ENCODE data around the gene RPL34.

DNA sequence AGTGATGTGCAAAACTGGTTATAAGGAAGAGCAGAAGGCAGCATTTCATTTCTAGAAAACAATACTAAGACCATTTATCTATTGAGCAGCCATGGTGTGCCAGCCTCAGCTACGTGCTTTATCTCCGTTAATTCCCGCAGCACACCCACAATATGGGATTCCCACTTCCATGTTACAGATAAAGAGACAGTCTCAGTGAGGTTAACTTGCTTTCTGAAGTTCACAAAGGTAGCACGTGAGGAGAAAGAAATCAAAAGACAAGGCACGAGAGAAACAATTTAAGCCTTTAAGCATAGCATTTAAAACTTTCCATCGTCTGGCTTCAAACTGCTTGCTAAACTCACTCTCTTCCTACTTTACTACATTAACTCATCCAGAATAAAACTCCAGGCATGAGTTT lies 8.0 kb upstream of the RPL34 start:
- no peak for TF ChIP-seq ZNF274 (IDR thresholded peaks at IDR 0.05; ENCODE audit: borderline replicate concordance, extremely low read depth, low read length)
- TF ChIP-seq, protein P1, sequence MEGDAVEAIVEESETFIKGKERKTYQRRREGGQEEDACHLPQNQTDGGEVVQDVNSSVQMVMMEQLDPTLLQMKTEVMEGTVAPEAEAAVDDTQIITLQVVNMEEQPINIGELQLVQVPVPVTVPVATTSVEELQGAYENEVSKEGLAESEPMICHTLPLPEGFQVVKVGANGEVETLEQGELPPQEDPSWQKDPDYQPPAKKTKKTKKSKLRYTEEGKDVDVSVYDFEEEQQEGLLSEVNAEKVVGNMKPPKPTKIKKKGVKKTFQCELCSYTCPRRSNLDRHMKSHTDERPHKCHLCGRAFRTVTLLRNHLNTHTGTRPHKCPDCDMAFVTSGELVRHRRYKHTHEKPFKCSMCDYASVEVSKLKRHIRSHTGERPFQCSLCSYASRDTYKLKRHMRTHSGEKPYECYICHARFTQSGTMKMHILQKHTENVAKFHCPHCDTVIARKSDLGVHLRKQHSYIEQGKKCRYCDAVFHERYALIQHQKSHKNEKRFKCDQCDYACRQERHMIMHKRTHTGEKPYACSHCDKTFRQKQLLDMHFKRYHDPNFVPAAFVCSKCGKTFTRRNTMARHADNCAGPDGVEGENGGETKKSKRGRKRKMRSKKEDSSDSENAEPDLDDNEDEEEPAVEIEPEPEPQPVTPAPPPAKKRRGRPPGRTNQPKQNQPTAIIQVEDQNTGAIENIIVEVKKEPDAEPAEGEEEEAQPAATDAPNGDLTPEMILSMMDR (IDR thresholded peaks at IDR 0.05; ENCODE audit: control extremely low read depth in 1 of 3, insufficient read depth in 1 of 3, low read depth in 1 of 3, low read length in 3 of 3) = no peak
- TF ChIP-seq KDM1A (IDR thresholded peaks at IDR 0.05; ENCODE audit: borderline replicate concordance, low read length) = no peak
- no peak for TF ChIP-seq JUN (IDR thresholded peaks at IDR 0.05; ENCODE audit: low read depth, low read length)
- TF ChIP-seq CHD2 (IDR thresholded peaks at IDR 0.05; ENCODE audit: low read length) = no peak
- TF ChIP-seq SUZ12 (IDR thresholded peaks at IDR 0.05; ENCODE audit: low read length) = no peak
- no peak for TF ChIP-seq SP1 (IDR thresholded peaks at IDR 0.05; ENCODE audit: low read depth, low read length)
- TF ChIP-seq RXRA (IDR thresholded peaks at IDR 0.05; ENCODE audit: insufficient read depth, low read depth, low read length) = no peak

All from H1 (cell line).